MM.1S (cell line): ENCODE results near the gene KCNQ4.

Experiments
- CTCF ChIP-seq: fragments of 300-600 bp; sonication (generic); IDR thresholded peaks from 2 replicates; pipeline ENCODE4 v1.5.1; 2016; ENCODE audit warnings: antibody characterized with exemption, low read length, mixed read lengths
- EZH2phosphoT487 ChIP-seq: fragments of 300-600 bp; sonication (generic); IDR thresholded peaks from 2 replicates; pipeline ENCODE4 v1.6.1; 2018; ENCODE audit warnings: antibody characterized with exemption, low read length

- TF ChIP-seq CTCF = no peak
- TF ChIP-seq EZH2phosphoT487 = no peak
Measured at GRCh38 chr1:40845895-40846294, 62.3 kb downstream of the KCNQ4 start.
